Ishikawa (cell line): Measurements from ENCODE around the gene STRADA.

Source experiments
- CEBPB ChIP-seq: IDR thresholded peaks from 2 replicates; pipeline ENCODE4 v1.6.1; 2012
- CREB1 ChIP-seq: IDR thresholded peaks from 2 replicates; pipeline ENCODE4 v1.6.1; 2012; ENCODE audit warnings: low read depth
- EGR1 ChIP-seq: IDR thresholded peaks from 2 replicates; pipeline ENCODE4 v1.6.1; 2012
- EP300 ChIP-seq: IDR thresholded peaks from 2 replicates; pipeline ENCODE4 v1.6.1; 2012; ENCODE audit warnings: borderline replicate concordance
- FOXM1 ChIP-seq: IDR thresholded peaks from 2 replicates; pipeline ENCODE4 v1.6.1; 2012; ENCODE audit warnings: low read depth, borderline replicate concordance
- MAX ChIP-seq: IDR thresholded peaks from 2 replicates; pipeline ENCODE4 v1.6.1; 2012
- NFIC ChIP-seq: IDR thresholded peaks from 2 replicates; pipeline ENCODE4 v1.6.1; 2012
- RAD21 ChIP-seq: IDR thresholded peaks from 2 replicates; pipeline ENCODE4 v1.6.1; 2012; ENCODE audit warnings: low read depth
- TAF1 ChIP-seq: IDR thresholded peaks from 2 replicates; pipeline ENCODE4 v1.6.1; 2012; ENCODE audit warnings: low read depth, mild to moderate bottlenecking
- TCF12 ChIP-seq: IDR thresholded peaks from 2 replicates; pipeline ENCODE4 v1.6.1; 2012; ENCODE audit warnings: low read depth
- TEAD4 ChIP-seq: IDR thresholded peaks from 2 replicates; pipeline ENCODE4 v1.6.1; 2012
- YY1 ChIP-seq: IDR thresholded peaks from 2 replicates; pipeline ENCODE4 v1.6.1; 2012; ENCODE audit warnings: low read depth
- ZBTB7A ChIP-seq: IDR thresholded peaks from 2 replicates; pipeline ENCODE4 v1.6.1; 2012; ENCODE audit warnings: low read depth
- TF ChIP-seq, protein P1 (sequence below): IDR thresholded peaks from 2 replicates; pipeline ENCODE4 v1.6.1; 2012; ENCODE audit warnings: low read depth, mild to moderate bottlenecking
- TF ChIP-seq, protein P2 (sequence below): IDR thresholded peaks from 2 replicates; pipeline ENCODE4 v1.6.1; 2012

Gene STRADA

DNA sequence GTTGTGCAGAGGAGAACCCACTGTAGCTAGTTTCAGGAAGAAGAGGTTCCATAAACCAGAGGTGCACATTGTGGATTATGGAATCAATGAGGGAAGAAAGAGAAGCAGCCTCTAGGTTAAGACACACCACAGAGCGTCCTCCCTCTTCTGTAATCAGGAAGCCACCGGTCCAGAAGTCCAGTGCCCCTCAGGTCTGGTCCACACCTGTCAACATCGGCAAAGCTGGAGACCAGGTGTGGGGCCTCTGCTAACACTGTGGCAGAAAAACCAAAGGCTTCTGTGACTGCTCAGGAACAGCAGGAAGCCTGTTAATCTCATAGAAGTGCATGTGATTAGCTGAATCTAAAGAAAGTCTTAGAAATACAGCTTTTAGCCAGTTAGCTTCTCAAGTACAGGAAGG, 65.0 kb downstream of the STRADA start:
- TF ChIP-seq EGR1 (no peak), CEBPB (no peak), RAD21 (no peak), NFIC (no peak), TEAD4 (no peak), CREB1 (no peak), EP300 (no peak), TAF1 (no peak), YY1 (no peak), ZBTB7A (no peak), TCF12 (no peak), FOXM1 (no peak), MAX (no peak)
- TF ChIP-seq, protein P1, sequence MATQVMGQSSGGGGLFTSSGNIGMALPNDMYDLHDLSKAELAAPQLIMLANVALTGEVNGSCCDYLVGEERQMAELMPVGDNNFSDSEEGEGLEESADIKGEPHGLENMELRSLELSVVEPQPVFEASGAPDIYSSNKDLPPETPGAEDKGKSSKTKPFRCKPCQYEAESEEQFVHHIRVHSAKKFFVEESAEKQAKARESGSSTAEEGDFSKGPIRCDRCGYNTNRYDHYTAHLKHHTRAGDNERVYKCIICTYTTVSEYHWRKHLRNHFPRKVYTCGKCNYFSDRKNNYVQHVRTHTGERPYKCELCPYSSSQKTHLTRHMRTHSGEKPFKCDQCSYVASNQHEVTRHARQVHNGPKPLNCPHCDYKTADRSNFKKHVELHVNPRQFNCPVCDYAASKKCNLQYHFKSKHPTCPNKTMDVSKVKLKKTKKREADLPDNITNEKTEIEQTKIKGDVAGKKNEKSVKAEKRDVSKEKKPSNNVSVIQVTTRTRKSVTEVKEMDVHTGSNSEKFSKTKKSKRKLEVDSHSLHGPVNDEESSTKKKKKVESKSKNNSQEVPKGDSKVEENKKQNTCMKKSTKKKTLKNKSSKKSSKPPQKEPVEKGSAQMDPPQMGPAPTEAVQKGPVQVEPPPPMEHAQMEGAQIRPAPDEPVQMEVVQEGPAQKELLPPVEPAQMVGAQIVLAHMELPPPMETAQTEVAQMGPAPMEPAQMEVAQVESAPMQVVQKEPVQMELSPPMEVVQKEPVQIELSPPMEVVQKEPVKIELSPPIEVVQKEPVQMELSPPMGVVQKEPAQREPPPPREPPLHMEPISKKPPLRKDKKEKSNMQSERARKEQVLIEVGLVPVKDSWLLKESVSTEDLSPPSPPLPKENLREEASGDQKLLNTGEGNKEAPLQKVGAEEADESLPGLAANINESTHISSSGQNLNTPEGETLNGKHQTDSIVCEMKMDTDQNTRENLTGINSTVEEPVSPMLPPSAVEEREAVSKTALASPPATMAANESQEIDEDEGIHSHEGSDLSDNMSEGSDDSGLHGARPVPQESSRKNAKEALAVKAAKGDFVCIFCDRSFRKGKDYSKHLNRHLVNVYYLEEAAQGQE, result no peak
- TF ChIP-seq, protein P2, sequence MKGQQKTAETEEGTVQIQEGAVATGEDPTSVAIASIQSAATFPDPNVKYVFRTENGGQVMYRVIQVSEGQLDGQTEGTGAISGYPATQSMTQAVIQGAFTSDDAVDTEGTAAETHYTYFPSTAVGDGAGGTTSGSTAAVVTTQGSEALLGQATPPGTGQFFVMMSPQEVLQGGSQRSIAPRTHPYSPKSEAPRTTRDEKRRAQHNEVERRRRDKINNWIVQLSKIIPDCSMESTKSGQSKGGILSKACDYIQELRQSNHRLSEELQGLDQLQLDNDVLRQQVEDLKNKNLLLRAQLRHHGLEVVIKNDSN, result no peak

GRCh38 chr17:63675607-63676546, 65.7 kb downstream of the STRADA start:
- TF ChIP-seq MAX, result peak; percentile 42
- no peak for TF ChIP-seq TAF1
- no peak for TF ChIP-seq CREB1
- TF ChIP-seq EGR1, result no peak
- TF ChIP-seq, protein P2, result no peak
- no peak for TF ChIP-seq CEBPB
- TF ChIP-seq RAD21, result peak; percentile 31
- TF ChIP-seq TEAD4, result no peak
- peak; percentile 67 for TF ChIP-seq TCF12
- peak; percentile 97 for TF ChIP-seq NFIC
- TF ChIP-seq, protein P1, result no peak
- TF ChIP-seq ZBTB7A, result no peak; the same call in 1 of the 2 replicates
- peak; percentile 68; the same call in 1 of the 2 replicates for TF ChIP-seq EP300
- TF ChIP-seq FOXM1, result no peak
- TF ChIP-seq YY1, result no peak

- no peak for TF ChIP-seq TEAD4
- no peak for TF ChIP-seq TAF1
- no peak for TF ChIP-seq MAX
- TF ChIP-seq, protein P2, result no peak
- TF ChIP-seq, protein P1, result no peak
- no peak for TF ChIP-seq EGR1
- no peak for TF ChIP-seq TCF12
- TF ChIP-seq CREB1, result no peak
- TF ChIP-seq FOXM1, result no peak
- TF ChIP-seq YY1, result no peak
- TF ChIP-seq CEBPB, result no peak
- no peak for TF ChIP-seq NFIC
- TF ChIP-seq ZBTB7A, result no peak
- TF ChIP-seq RAD21, result no peak
- no peak for TF ChIP-seq EP300
These were observed 66.4 kb downstream of the STRADA start for GRCh38 chr17:63675231-63675606.
